ENCODE results near the gene RGS14.

DNA sequence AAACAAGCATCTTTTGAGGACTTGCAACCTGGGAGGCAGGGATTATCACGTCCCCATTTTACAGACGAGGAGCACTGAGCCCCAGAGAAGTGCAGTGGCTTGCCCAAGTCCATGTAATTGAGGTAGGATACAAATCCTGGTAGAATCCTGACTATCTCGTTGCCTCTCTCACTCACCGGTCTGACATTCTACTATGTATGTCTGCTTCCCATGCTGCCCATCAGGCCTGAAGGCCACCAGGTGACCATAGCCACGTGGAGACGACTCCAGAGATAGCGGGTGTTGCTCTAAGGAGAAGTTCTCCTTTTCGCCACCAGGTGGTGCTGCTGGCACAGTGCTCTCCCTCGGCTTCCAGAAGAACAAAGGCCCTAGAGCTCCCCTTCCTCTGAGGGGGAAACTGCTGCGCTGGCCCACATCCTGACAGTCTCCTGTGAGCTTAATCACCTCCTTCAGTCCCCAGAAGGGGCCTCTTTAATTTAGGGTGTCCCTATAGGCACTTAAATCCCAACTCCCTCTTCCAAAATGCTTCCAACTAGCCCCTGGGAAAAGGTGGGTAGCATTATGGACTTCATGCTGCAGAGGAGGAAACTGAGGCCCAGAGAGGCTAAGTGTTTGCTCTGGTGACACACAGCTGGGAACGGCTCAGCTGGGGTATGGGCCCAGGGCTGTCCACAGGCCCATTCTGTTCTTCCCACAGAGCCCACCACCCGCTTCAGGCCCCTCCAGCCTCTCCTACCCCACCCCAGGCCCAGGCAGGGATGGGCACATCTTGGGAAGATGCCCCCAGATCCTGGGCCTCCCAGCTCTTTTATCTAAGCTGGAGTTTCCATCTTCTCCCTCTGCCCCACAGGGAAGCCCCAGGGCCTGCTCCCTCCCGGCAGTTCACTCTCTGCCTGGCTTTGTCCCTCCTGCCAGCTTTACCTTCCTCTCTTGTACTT lies 32.9 kb downstream of the RGS14 start:
- TF ChIP-seq, protein P1, sequence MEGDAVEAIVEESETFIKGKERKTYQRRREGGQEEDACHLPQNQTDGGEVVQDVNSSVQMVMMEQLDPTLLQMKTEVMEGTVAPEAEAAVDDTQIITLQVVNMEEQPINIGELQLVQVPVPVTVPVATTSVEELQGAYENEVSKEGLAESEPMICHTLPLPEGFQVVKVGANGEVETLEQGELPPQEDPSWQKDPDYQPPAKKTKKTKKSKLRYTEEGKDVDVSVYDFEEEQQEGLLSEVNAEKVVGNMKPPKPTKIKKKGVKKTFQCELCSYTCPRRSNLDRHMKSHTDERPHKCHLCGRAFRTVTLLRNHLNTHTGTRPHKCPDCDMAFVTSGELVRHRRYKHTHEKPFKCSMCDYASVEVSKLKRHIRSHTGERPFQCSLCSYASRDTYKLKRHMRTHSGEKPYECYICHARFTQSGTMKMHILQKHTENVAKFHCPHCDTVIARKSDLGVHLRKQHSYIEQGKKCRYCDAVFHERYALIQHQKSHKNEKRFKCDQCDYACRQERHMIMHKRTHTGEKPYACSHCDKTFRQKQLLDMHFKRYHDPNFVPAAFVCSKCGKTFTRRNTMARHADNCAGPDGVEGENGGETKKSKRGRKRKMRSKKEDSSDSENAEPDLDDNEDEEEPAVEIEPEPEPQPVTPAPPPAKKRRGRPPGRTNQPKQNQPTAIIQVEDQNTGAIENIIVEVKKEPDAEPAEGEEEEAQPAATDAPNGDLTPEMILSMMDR (optimal IDR thresholded peaks at IDR 0.05 in 1 of 3, IDR thresholded peaks at IDR 0.05 in 1 of 3, conservative IDR thresholded peaks at IDR 0.05 in 1 of 3; ENCODE audit: extremely low read depth in 1 of 3, insufficient read depth in 2 of 3, low read length in 3 of 3) = peak in 2 of 3 experiments; percentile 97 to 98
- no peak for TF ChIP-seq EZH2 (IDR thresholded peaks at IDR 0.05; ENCODE audit: low read length)
